HG03571 (cell line): ENCODE measurements around the gene NOTCH3.

Experiments used
- ATAC-seq: cut with Tn5 transposase; IDR thresholded peaks from one replicate; pipeline ENCODE4 v1.9.1; 2021; ENCODE audit not compliant: unreplicated experiment

Gene NOTCH3

GRCh38 chr19:15125232-15126067 is 75.3 kb downstream of the NOTCH3 start:
- peak; percentile 82 for ATAC-seq

GRCh38 chr19:15124572-15125231 is 76.1 kb downstream of the NOTCH3 start:
- ATAC-seq = no peak

GRCh38 chr19:15123900-15124299 is 76.9 kb downstream of the NOTCH3 start:
- no peak for ATAC-seq

GRCh38 chr19:15123031-15123890 is 77.5 kb downstream of the NOTCH3 start:
- no peak for ATAC-seq

- no peak for ATAC-seq
These were observed 78.3 kb downstream of the NOTCH3 start for GRCh38 chr19:15122331-15123030.

- no peak for ATAC-seq
These were observed 80.4 kb downstream of the NOTCH3 start for GRCh38 chr19:15120135-15121026.

- no peak for ATAC-seq
These were observed 81.9 kb downstream of the NOTCH3 start for GRCh38 chr19:15118789-15119494.

- ATAC-seq = no peak
These were observed 82.5 kb downstream of the NOTCH3 start for GRCh38 chr19:15118248-15118647.

GRCh38 chr19:15116856-15117255 is 83.9 kb downstream of the NOTCH3 start:
- ATAC-seq = no peak

GRCh38 chr19:15115762-15116615 is 84.8 kb downstream of the NOTCH3 start:
- ATAC-seq = no peak

- no peak for ATAC-seq
These were observed 85.7 kb downstream of the NOTCH3 start for GRCh38 chr19:15115080-15115479.

- ATAC-seq = no peak
These were observed 86.6 kb downstream of the NOTCH3 start for GRCh38 chr19:15114153-15114540.

GRCh38 chr19:15113245-15114152 is 87.3 kb downstream of the NOTCH3 start:
- no peak for ATAC-seq

GRCh38 chr19:15112385-15112784 is 88.4 kb downstream of the NOTCH3 start:
- no peak for ATAC-seq

GRCh38 chr19:15111758-15112157 is 89.0 kb downstream of the NOTCH3 start:
- ATAC-seq = no peak

- no peak for ATAC-seq
These were observed 90.4 kb downstream of the NOTCH3 start for GRCh38 chr19:15110418-15110815.

GRCh38 chr19:15109768-15110417 is 90.9 kb downstream of the NOTCH3 start:
- no peak for ATAC-seq
